GM23248 (cell line): ENCODE measurements around the gene LYRM1.

Source experiments
- EZH2 ChIP-seq: fragments of 200-600 bp; sonication (generic); IDR thresholded peaks from 2 replicates; pipeline ENCODE4 v1.6.1; 2018; ENCODE audit warnings: antibody characterized with exemption, mild to moderate bottlenecking; ENCODE audit not compliant: insufficient read depth, poor library complexity, severe bottlenecking
- EZH2phosphoT487 ChIP-seq: fragments of 200-600 bp; sonication (generic); IDR thresholded peaks from 2 replicates; pipeline ENCODE4 v1.6.1; 2018; ENCODE audit warnings: antibody characterized with exemption, moderate library complexity, mild to moderate bottlenecking, low read depth; ENCODE audit not compliant: insufficient read depth

GRCh38 chr16:20874088-20874581 is 26.4 kb upstream of the LYRM1 start:
- TF ChIP-seq EZH2phosphoT487 (no peak), EZH2 (no peak)
